ENCODE results near the gene ABCA8. TPM values are rescaled to one million over a fixed set of nuclear protein-coding genes. Genes with fewer than 3 reads are reported as not detected.

ABCA8 gene
- total RNA-seq, 1 experiment from 2014 or later, result 0.90 TPM

DNA sequence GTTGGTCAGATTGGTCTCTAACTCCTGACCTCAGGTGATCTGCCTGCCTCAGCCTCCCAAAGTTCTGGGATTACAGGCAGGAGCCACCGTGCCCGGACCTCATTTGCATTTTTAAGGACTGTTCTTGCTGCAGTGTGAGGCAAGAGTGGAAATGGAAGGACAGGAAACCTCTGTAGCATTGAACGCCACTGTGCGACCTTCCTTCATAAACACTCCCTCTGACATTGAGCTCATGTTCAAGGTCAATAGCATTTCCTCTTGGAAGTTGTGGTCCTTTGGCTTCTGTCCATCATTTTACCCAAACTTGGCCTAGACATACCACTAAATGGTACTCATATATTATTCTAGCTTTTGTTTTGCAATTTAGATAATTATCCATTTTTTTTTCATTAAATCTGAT is 32.8 kb upstream of the ABCA8 start:
- H3K4me3 ChIP-seq (ENCODE audit: low read depth, low read length, poor library complexity, severe bottlenecking), result no peak overlapping the region

DNA sequence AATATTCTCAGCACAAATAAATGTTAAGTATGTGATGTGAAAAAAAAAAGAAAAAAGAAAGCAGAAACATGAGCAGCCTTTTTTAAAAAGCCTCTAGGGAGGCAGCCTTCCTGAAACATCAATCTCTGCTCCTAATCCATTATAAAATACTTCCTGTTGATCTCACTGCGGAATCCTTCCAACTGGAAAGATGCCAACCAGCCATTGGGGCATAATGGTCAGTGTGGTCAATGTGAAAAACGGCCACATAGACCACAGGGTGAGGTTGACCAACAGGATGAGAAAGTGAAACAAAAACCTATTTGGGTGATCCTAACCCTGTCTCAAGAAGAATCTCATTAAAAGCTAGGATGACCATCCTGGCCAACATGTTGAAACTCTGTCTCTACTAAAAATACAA is 26.1 kb upstream of the ABCA8 start:
- CTCF ChIA-PET, result no interaction called here
- intact Hi-C loops (cut with micrococcal nuclease; ENCODE audit: unreplicated experiment), result loop anchor here (1.0 to 5.0 kb wide), 2 partner anchors 147 to 256 kb away; no protein-coding TSS in a partner anchor
- Histone ChIP-seq H3K27ac (ENCODE audit: low read depth, low read length, poor library complexity, severe bottlenecking) (no peak overlapping the region), H3K4me1 (ENCODE audit: insufficient read depth, low read length, poor library complexity, severe bottlenecking) (peaks cover 13% of the 10 kb centered on the region), H3K36me3 (ENCODE audit: insufficient read depth, low read length, poor library complexity, severe bottlenecking) (no peaks in the 10 kb centered on the region), H3K27me3 (replicated peaks; ENCODE audit: insufficient read depth, low read depth, low read length, poor library complexity) (no peaks in the 10 kb centered on the region), H3K4me3 (ENCODE audit: low read depth, low read length, poor library complexity, severe bottlenecking) (no peak overlapping the region), H3K9me3 (ENCODE audit: low read depth, low read length, poor library complexity, severe bottlenecking) (peaks cover 3% of the 10 kb centered on the region)
- peak; percentile 92 for DNase-seq (ENCODE audit: low spot score)
- no TSS peak for BruUV-seq (replicated peaks)
- TF ChIP-seq, protein P1, sequence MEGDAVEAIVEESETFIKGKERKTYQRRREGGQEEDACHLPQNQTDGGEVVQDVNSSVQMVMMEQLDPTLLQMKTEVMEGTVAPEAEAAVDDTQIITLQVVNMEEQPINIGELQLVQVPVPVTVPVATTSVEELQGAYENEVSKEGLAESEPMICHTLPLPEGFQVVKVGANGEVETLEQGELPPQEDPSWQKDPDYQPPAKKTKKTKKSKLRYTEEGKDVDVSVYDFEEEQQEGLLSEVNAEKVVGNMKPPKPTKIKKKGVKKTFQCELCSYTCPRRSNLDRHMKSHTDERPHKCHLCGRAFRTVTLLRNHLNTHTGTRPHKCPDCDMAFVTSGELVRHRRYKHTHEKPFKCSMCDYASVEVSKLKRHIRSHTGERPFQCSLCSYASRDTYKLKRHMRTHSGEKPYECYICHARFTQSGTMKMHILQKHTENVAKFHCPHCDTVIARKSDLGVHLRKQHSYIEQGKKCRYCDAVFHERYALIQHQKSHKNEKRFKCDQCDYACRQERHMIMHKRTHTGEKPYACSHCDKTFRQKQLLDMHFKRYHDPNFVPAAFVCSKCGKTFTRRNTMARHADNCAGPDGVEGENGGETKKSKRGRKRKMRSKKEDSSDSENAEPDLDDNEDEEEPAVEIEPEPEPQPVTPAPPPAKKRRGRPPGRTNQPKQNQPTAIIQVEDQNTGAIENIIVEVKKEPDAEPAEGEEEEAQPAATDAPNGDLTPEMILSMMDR (conservative IDR thresholded peaks at IDR 0.05; ENCODE audit: low read depth, low read length), result no peak
- no peak for TF ChIP-seq EZH2 (IDR thresholded peaks at IDR 0.05; ENCODE audit: borderline replicate concordance, low read depth, low read length, poor library complexity, severe bottlenecking)
- POLR2A ChIA-PET (ENCODE audit: low non-redundant PET), result no interaction called here

More for the DNA sequence above, 32.8 kb upstream of the ABCA8 start:
- H3K27ac ChIP-seq (ENCODE audit: low read depth, low read length, poor library complexity, severe bottlenecking), result no peak overlapping the region
- no peak for DNase-seq (ENCODE audit: low spot score)
- ChIA-PET CTCF (no interaction called here), POLR2A (ENCODE audit: low non-redundant PET) (no interaction called here)
- no peaks in the 10 kb centered on the region for H3K9me3 ChIP-seq (ENCODE audit: low read depth, low read length, poor library complexity, severe bottlenecking)
- no peaks in the 10 kb centered on the region for H3K36me3 ChIP-seq (ENCODE audit: insufficient read depth, low read length, poor library complexity, severe bottlenecking)
- peaks cover 4% of the 10 kb centered on the region for H3K4me1 ChIP-seq (ENCODE audit: insufficient read depth, low read length, poor library complexity, severe bottlenecking)
- TF ChIP-seq, protein P1 (conservative IDR thresholded peaks at IDR 0.05; ENCODE audit: low read depth, low read length), result no peak
- TF ChIP-seq EZH2 (IDR thresholded peaks at IDR 0.05; ENCODE audit: borderline replicate concordance, low read depth, low read length, poor library complexity, severe bottlenecking), result no peak
- no TSS peak for BruUV-seq (replicated peaks)
- intact Hi-C loops (cut with micrococcal nuclease; ENCODE audit: unreplicated experiment), result no loop called here
- H3K27me3 ChIP-seq (replicated peaks; ENCODE audit: insufficient read depth, low read depth, low read length, poor library complexity), result no peaks in the 10 kb centered on the region

DNA sequence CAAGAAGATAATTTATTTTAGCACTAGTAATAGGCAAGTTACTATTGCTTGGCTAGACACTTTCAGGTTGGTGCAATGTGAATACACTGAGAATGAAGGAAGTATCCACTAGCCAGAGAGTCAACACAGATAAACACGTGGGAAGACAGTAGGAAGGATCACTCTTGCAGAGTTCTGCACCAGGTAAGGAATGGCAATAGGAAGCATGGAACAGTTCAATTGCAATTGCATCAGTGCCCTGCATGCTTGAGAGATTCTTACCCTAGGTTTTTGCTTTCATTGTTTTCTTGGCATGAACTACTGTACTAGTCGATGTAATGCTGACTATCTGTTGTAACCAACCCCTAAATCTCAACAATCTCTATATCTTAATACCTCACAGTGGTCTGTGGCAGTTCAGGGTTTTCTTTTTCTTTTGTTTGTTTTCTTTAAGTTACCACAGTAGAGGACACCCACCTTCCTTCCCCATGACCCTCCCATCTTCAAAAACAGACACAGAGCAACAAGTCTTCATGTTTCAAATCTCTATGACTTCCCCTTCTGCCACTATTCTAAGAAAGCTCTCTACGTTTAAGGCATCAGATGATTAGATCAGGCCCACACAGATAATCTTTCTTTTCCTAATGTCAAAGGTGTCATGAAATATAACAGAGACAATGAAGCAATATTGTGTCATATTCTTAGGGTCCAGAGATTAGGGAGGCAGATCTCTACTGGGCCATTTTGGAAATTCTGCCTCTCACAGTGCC is 18.1 kb upstream of the ABCA8 start:
- POLR2A ChIA-PET (ENCODE audit: low non-redundant PET), result no interaction called here
- peaks cover 9% of the 10 kb centered on the region for H3K4me1 ChIP-seq (ENCODE audit: insufficient read depth, low read length, poor library complexity, severe bottlenecking)
- no peak overlapping the region for H3K4me3 ChIP-seq (ENCODE audit: low read depth, low read length, poor library complexity, severe bottlenecking)
- peaks cover 3% of the 10 kb centered on the region for H3K9me3 ChIP-seq (ENCODE audit: low read depth, low read length, poor library complexity, severe bottlenecking)
- H3K27me3 ChIP-seq (replicated peaks; ENCODE audit: insufficient read depth, low read depth, low read length, poor library complexity), result no peaks in the 10 kb centered on the region
- DNase-seq (ENCODE audit: low spot score), result no peak
- intact Hi-C loops (cut with micrococcal nuclease; ENCODE audit: unreplicated experiment), result loop anchor here (2.0 kb wide), 2 partner anchors 138 to 196 kb away; no protein-coding TSS in a partner anchor
- no peak overlapping the region for H3K27ac ChIP-seq (ENCODE audit: low read depth, low read length, poor library complexity, severe bottlenecking)
- no peak for TF ChIP-seq EZH2 (IDR thresholded peaks at IDR 0.05; ENCODE audit: borderline replicate concordance, low read depth, low read length, poor library complexity, severe bottlenecking)
- TF ChIP-seq, protein P1 (conservative IDR thresholded peaks at IDR 0.05; ENCODE audit: low read depth, low read length), result no peak
- CTCF ChIA-PET, result no interaction called here
- BruUV-seq (replicated peaks), result no TSS peak
- H3K36me3 ChIP-seq (ENCODE audit: insufficient read depth, low read length, poor library complexity, severe bottlenecking), result no peaks in the 10 kb centered on the region
